Keratinocyte (primary cell): ENCODE measurements around the gene POM121L2. TPM values are rescaled to one million over a fixed set of nuclear protein-coding genes. Genes with fewer than 3 reads are reported as not detected.

Experiments used
- DNase-seq: peaks from one replicate; pipeline ENCODE4 v3.0.0-alpha.2; 2011; ENCODE audit warnings: low read depth, missing footprints, low spot score
- FAIRE-seq: peaks from 2 replicates; lab custom pipeline; 2011; peaks lifted over from hg19 to GRCh38; lab: Jason Lieb, UNC
- H2AFZ ChIP-seq: 2 replicates; pipeline ENCODE4 v1.6.0; 2012; ENCODE audit warnings: low read length, control low read depth, inconsistent platforms; ENCODE audit not compliant: control insufficient read depth
- H3K27ac ChIP-seq: 2 replicates; pipeline ENCODE4 v1.5.1; 2011; ENCODE audit warnings: low read length; ENCODE audit not compliant: control insufficient read depth, insufficient read depth
- H3K27me3 ChIP-seq: 3 replicates; pipeline ENCODE4 v1.6.0; 2011; ENCODE audit warnings: low read length; ENCODE audit not compliant: control insufficient read depth, insufficient read depth; ENCODE audit errors: extremely low read depth
- H3K36me3 ChIP-seq, 2 experiments: 2 replicates in 1 of 2; 3 replicates in 1 of 2; pipeline ENCODE4 v1.5.1; 2011; ENCODE audit warnings: low read length in 2 of 2, mild to moderate bottlenecking in 1 of 2; ENCODE audit not compliant: control insufficient read depth in 2 of 2, insufficient read depth in 2 of 2; ENCODE audit errors: extremely low read depth in 1 of 2
- H3K4me1 ChIP-seq: 3 replicates; pipeline ENCODE4 v1.5.1; 2011; ENCODE audit warnings: low read length; ENCODE audit not compliant: control insufficient read depth, insufficient read depth; ENCODE audit errors: extremely low read depth
- H3K4me2 ChIP-seq: 3 replicates; pipeline ENCODE4 v1.6.0; 2011; ENCODE audit warnings: low read depth, low read length; ENCODE audit not compliant: control insufficient read depth, insufficient read depth; ENCODE audit errors: extremely low read depth
- H3K4me3 ChIP-seq, 3 experiments: fragments of 200-600 bp in 1 of 3; sonication (generic) in 1 of 3; 2 replicates in 2 of 3; 3 replicates in 1 of 3; pipeline ENCODE4 v1.5.1; 2011 to 2016; ENCODE audit warnings: low read length in 3 of 3, mild to moderate bottlenecking in 3 of 3, control low read depth in 2 of 3, inconsistent platforms in 1 of 3, low read depth in 1 of 3, mixed read lengths in 1 of 3, mixed run types in 1 of 3, moderate library complexity in 1 of 3; ENCODE audit not compliant: control insufficient read depth in 2 of 3, insufficient read depth in 2 of 3; ENCODE audit errors: extremely low read depth in 1 of 3
- H3K79me2 ChIP-seq: 2 replicates; pipeline ENCODE4 v1.6.0; 2012; ENCODE audit warnings: low read length; ENCODE audit not compliant: control insufficient read depth, insufficient read depth
- H3K9ac ChIP-seq: 3 replicates; pipeline ENCODE4 v1.6.0; 2011; ENCODE audit warnings: low read length; ENCODE audit not compliant: control insufficient read depth, insufficient read depth; ENCODE audit errors: extremely low read depth
- H3K9me1 ChIP-seq: 3 replicates; pipeline ENCODE4 v1.6.0; 2011; ENCODE audit warnings: low read length; ENCODE audit not compliant: control insufficient read depth, insufficient read depth; ENCODE audit errors: extremely low read depth
- H3K9me3 ChIP-seq: 2 replicates; pipeline ENCODE4 v1.5.1; 2012; ENCODE audit warnings: low read depth, low read length; ENCODE audit not compliant: control insufficient read depth
- H4K20me1 ChIP-seq: 3 replicates; pipeline ENCODE4 v1.6.0; 2011; ENCODE audit warnings: low read length; ENCODE audit not compliant: control insufficient read depth, insufficient read depth; ENCODE audit errors: extremely low read depth
- CTCF ChIP-seq, 3 experiments: IDR thresholded peaks in 1 of 3; conservative IDR thresholded peaks in 1 of 3; optimal IDR thresholded peaks in 1 of 3; 2 replicates in 2 of 3; 3 replicates in 1 of 3; pipeline versions ENCODE3 to v1.5.1; 2011; ENCODE audit warnings: low read length in 3 of 3, mild to moderate bottlenecking in 3 of 3, moderate library complexity in 2 of 3, control low read depth in 1 of 3, inconsistent platforms in 1 of 3; ENCODE audit not compliant: insufficient read depth in 2 of 3; ENCODE audit errors: extremely low read depth in 1 of 3
- EZH2 ChIP-seq: IDR thresholded peaks from one replicate; pipeline ENCODE4 v1.6.1; 2012; ENCODE audit warnings: inconsistent platforms, mild to moderate bottlenecking, low read length, moderate library complexity
- dilution Hi-C: fragments of 300-500 bp; cut with MboI; formaldehyde crosslinking; loops from one replicate; pipeline ENCODE4 v1.7.0; 2020; ENCODE audit warnings: low sequenced_read_pairs; ENCODE audit not compliant: extremely low pct_ligation_motif_present
- polyA plus RNA-seq, 5 experiments: library from polyadenylated mRNA; depleted of rRNA in 3 of 5; stranded (reverse) in 3 of 5; stranded (forward) in 1 of 5; unstranded in 1 of 5; fragments of >200 nt; gene quantifications; 1 replicate in 1 of 5; 2 replicates in 3 of 5; 3 replicates in 1 of 5; pipeline versions ENCODE4 v1.2.1 to v1.2.3, GENCODE V29; 2011 to 2012; ENCODE audit warnings: missing spikeins in 2 of 5, low read depth in 1 of 5, low replicate concordance in 1 of 5

POM121L2 gene
- polyA plus RNA-seq, 1 donor (not counting 4 experiments of a cell fraction or from before 2014, with no cell fraction given): not detected

DNA sequence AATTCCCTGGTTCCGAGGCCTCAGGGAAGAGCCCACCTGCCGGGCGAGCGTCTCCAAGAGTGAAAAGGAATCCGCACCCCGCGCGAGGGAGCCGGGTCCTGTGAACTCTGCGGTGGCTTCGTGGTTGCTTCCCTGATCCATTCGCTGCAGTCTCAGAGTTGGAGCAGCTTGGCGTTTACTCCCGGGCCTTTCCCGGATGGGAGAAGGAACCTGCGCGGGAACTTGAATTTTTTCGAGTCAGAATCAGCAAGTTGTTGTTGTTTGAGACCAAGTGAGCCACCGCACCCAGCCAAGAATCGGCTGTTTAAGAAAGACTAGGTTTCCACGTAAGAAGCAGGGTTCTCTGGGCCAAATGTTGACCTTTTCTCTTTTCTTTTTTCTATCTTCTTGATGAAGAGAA, 51.7 kb downstream of the POM121L2 start:
- Histone ChIP-seq H3K9me3 (no peaks in the 10 kb centered on the region), H3K4me2 (peak overlapping the region; percentile 54), H3K36me3 (no peaks in the 10 kb centered on the region), H2AFZ (no peak overlapping the region), H3K27me3 (no peaks in the 10 kb centered on the region), H3K27ac (no peak overlapping the region), H3K4me3 (peak overlapping the region in 1 of 3 experiments; percentile 15), H3K4me1 (no peaks in the 10 kb centered on the region), H3K9me1 (no peaks in the 10 kb centered on the region), H4K20me1 (no peaks in the 10 kb centered on the region), H3K79me2 (no peaks in the 10 kb centered on the region), H3K9ac (no peak overlapping the region)
- dilution Hi-C loops: no loop called here
- TF ChIP-seq CTCF (optimal IDR thresholded peaks at IDR 0.05 in 1 of 3, IDR thresholded peaks at IDR 0.05 in 1 of 3, conservative IDR thresholded peaks at IDR 0.05 in 1 of 3; ENCODE audit: extremely low read depth in 1 of 3, insufficient read depth in 2 of 3, low read length in 3 of 3): no peak
- TF ChIP-seq EZH2: no peak
- no peak for FAIRE-seq
- DNase-seq: no peak

Other genes with a start within 250 kb of the POM121L2 start
- 7.5 to 8.9 TPM (median 8.7 TPM) in 3 replicates for gene PRSS16, start 64.6 kb downstream of the POM121L2 start, polyA plus RNA-seq
- 3.0 to 4.5 TPM (median 3.7 TPM) in 3 replicates for gene ZNF391, start 76.5 kb upstream of the POM121L2 start, polyA plus RNA-seq
- 2.3 to 4.3 TPM (median 3.1 TPM) in 3 replicates for gene ZNF184, start 160.8 kb upstream of the POM121L2 start, polyA plus RNA-seq